Stimulated activated CD4-positive, alpha-beta T cell treated with anti-CD3 and anti-CD28 coated beads, Interleukin-2, amount 100 ng/mL, for 48 hours (primary cell): Measurements from ENCODE around the gene CDC42BPB.

ENCODE experiments used
- DNase-seq, 2 donors: peaks; one replicate each; pipeline ENCODE4 v3.0.0-alpha.2; 2020

The CDC42BPB gene

GRCh38 chr14:102957222-102957621 lies 100.1 kb downstream of the CDC42BPB start:
- no peak for DNase-seq

- DNase-seq, result no peak
Observed at GRCh38 chr14:102955636-102956408, 101.5 kb downstream of the CDC42BPB start.

- DNase-seq, result no peak
Observed at GRCh38 chr14:102954081-102954789, 103.1 kb downstream of the CDC42BPB start.

- DNase-seq, result no peak
Observed at GRCh38 chr14:102953100-102953499, 104.2 kb downstream of the CDC42BPB start.

GRCh38 chr14:102952276-102952675 lies 105.1 kb downstream of the CDC42BPB start:
- DNase-seq, result no peak

- no peak for DNase-seq
Observed at GRCh38 chr14:102951799-102952198, 105.5 kb downstream of the CDC42BPB start.

- no peak for DNase-seq
Observed at GRCh38 chr14:102951034-102951433, 106.3 kb downstream of the CDC42BPB start.

GRCh38 chr14:102949801-102950451 lies 107.4 kb downstream of the CDC42BPB start:
- DNase-seq, result no peak

GRCh38 chr14:102949062-102949800 lies 108.1 kb downstream of the CDC42BPB start:
- DNase-seq, result no peak

- no peak for DNase-seq
Observed at GRCh38 chr14:102948698-102949061, 108.7 kb downstream of the CDC42BPB start.

- DNase-seq, result no peak
Observed at GRCh38 chr14:102947321-102948103, 109.8 kb downstream of the CDC42BPB start.

GRCh38 chr14:102945346-102946130 lies 111.8 kb downstream of the CDC42BPB start:
- no peak for DNase-seq

- DNase-seq, result no peak
Observed at GRCh38 chr14:102944448-102945330, 112.7 kb downstream of the CDC42BPB start.

GRCh38 chr14:102943979-102944378 lies 113.4 kb downstream of the CDC42BPB start:
- no peak for DNase-seq

GRCh38 chr14:102943454-102943853 lies 113.9 kb downstream of the CDC42BPB start:
- DNase-seq, result no peak

- DNase-seq, result no peak
Observed at GRCh38 chr14:102942069-102942468, 115.3 kb downstream of the CDC42BPB start.

GRCh38 chr14:102941419-102942011 lies 115.8 kb downstream of the CDC42BPB start:
- no peak for DNase-seq

- DNase-seq, result no peak
Observed at GRCh38 chr14:102940729-102941362, 116.5 kb downstream of the CDC42BPB start.

GRCh38 chr14:102939820-102940561 lies 117.4 kb downstream of the CDC42BPB start:
- no peak for DNase-seq
